Measurements from ENCODE around the gene HOOK2.
"Not testable (repeated sequence)": the region's sequence is repeated elsewhere in the genome, so short reads cannot be mapped to it uniquely, and the experiment has no call there.

The HOOK2 gene

GRCh38 chr19:12774588-12775555 lies at the start of gene HOOK2:
TSS of gene HOOK2 (minus strand) at chr19:12775552. CDS start at chr19:12775449, 103 bp downstream.
- DNase-seq (ENCODE audit: extremely low read depth, low read depth): no peak

GRCh38 chr19:12821761-12822160 lies 46.4 kb upstream of the HOOK2 start:
- no peak for TF ChIP-seq CTCF (IDR thresholded peaks at IDR 0.05; ENCODE audit: low read depth, low read length)
- no peak for DNase-seq (ENCODE audit: extremely low read depth, low read depth)

More at GRCh38 chr19:12774588-12775555, at the start of gene HOOK2:
- no peak for TF ChIP-seq CTCF (IDR thresholded peaks at IDR 0.05; ENCODE audit: low read depth, low read length)

- not testable (repeated sequence) for DNase-seq (ENCODE audit: extremely low read depth, low read depth)
These were observed 42.5 kb upstream of the HOOK2 start for GRCh38 chr19:12817810-12818209.

- not testable (repeated sequence) for DNase-seq (ENCODE audit: extremely low read depth, low read depth)
These were observed 41.8 kb upstream of the HOOK2 start for GRCh38 chr19:12817188-12817587.

- no peak for TF ChIP-seq CTCF (IDR thresholded peaks at IDR 0.05; ENCODE audit: low read depth, low read length)
- no peak for DNase-seq (ENCODE audit: extremely low read depth, low read depth)
These were observed 39.7 kb upstream of the HOOK2 start for GRCh38 chr19:12815088-12815487.

GRCh38 chr19:12806242-12807081 lies 31.1 kb upstream of the HOOK2 start, which contains the start of gene RNASEH2A:
TSS of gene RNASEH2A (plus strand) at chr19:12806584. CDS start at chr19:12806674, 90 bp downstream.
- DNase-seq (ENCODE audit: extremely low read depth, low read depth): peak; percentile 69
- no peak; the same call in 1 of the 2 replicates for TF ChIP-seq CTCF (IDR thresholded peaks at IDR 0.05; ENCODE audit: low read depth, low read length)

GRCh38 chr19:12804051-12804450 lies 28.7 kb upstream of the HOOK2 start:
- DNase-seq (ENCODE audit: extremely low read depth, low read depth): no peak
- no peak for TF ChIP-seq CTCF (IDR thresholded peaks at IDR 0.05; ENCODE audit: low read depth, low read length)

Data from AG09319 (cell line).